Endothelial cell of umbilical vein (primary cell): ENCODE data around the gene SLC7A10. TPM values are rescaled to one million over a fixed set of nuclear protein-coding genes. Genes with fewer than 3 reads are reported as not detected.
"Not testable (repeated sequence)": the region's sequence is repeated elsewhere in the genome, so short reads cannot be mapped to it uniquely, and the experiment has no call there.

Source experiments
- BruUV-seq: library from RNA; stranded (reverse); fragments of 400-500 nt; replicated peaks from 2 replicates; lab custom pipeline; 2021; lab: Mats Ljungman, UMichigan
- CTCF ChIA-PET: fragments of 300-600, 350-600 bp; sonication (Branson Sonifier 250); formaldehyde crosslinking; loops from one replicate; lab custom pipeline; 2021; ENCODE audit warnings: antibody characterized with exemption, inconsistent platforms; lab: Charles Lee
- POLR2A ChIA-PET: fragments of 300-600, 350-600 bp; sonication (Branson Sonifier 250); formaldehyde crosslinking; loops from one replicate; lab custom pipeline; 2021; ENCODE audit warnings: antibody characterized with exemption, inconsistent platforms; lab: Charles Lee
- DNase-seq: peaks from one replicate; pipeline ENCODE4 v3.0.0-alpha.2; 2011; ENCODE audit warnings: low read depth, low spot score
- FAIRE-seq: peaks from 2 replicates; lab custom pipeline; 2011; peaks lifted over from hg19 to GRCh38; lab: Jason Lieb, UNC
- H2AFZ ChIP-seq: 2 replicates; pipeline ENCODE4 v1.6.0; 2012; ENCODE audit warnings: low read depth, low read length, control low read depth, inconsistent platforms
- H3K27ac ChIP-seq: 2 replicates; pipeline ENCODE4 v1.5.1; 2011; ENCODE audit warnings: low read depth, mild to moderate bottlenecking, control low read depth, low read length, moderate library complexity; ENCODE audit not compliant: insufficient read depth
- H3K27me3 ChIP-seq, 2 experiments: 2 replicates each; pipeline versions ENCODE4 v1.6.0 to v1.6.1; 2011; ENCODE audit warnings: low read length in 2 of 2, mixed read lengths in 1 of 2; ENCODE audit not compliant: control insufficient read depth in 2 of 2, insufficient read depth in 2 of 2
- H3K36me3 ChIP-seq, 2 experiments: 2 replicates in 1 of 2; 3 replicates in 1 of 2; pipeline ENCODE4 v1.5.1; 2011; ENCODE audit warnings: low read length in 2 of 2, mild to moderate bottlenecking in 1 of 2, moderate library complexity in 1 of 2; ENCODE audit not compliant: control insufficient read depth in 2 of 2, insufficient read depth in 2 of 2; ENCODE audit errors: extremely low read depth in 1 of 2
- H3K4me1 ChIP-seq: 3 replicates; pipeline ENCODE4 v1.5.1; 2011; ENCODE audit warnings: mild to moderate bottlenecking, low read length; ENCODE audit not compliant: control insufficient read depth, insufficient read depth; ENCODE audit errors: extremely low read depth
- H3K4me2 ChIP-seq: 2 replicates; pipeline ENCODE4 v1.6.1; 2011; ENCODE audit warnings: low read length, control low read depth, mixed read lengths; ENCODE audit not compliant: insufficient read depth
- H3K4me3 ChIP-seq, 3 experiments: fragments of 200-600 bp in 1 of 3; sonication (generic), shearing (Covaris generic) in 1 of 3; replicated peaks in 1 of 3; 2 replicates each; pipeline ENCODE4 v1.5.1; 2011 to 2016; ENCODE audit warnings: control low read depth in 3 of 3, low read length in 3 of 3, mild to moderate bottlenecking in 2 of 3, inconsistent platforms in 1 of 3, low read depth in 1 of 3, moderate library complexity in 1 of 3; ENCODE audit not compliant: insufficient read depth in 1 of 3
- H3K79me2 ChIP-seq: 2 replicates; pipeline ENCODE4 v1.6.0; 2012; ENCODE audit warnings: low read length, inconsistent platforms; ENCODE audit not compliant: control insufficient read depth, insufficient read depth
- H3K9ac ChIP-seq: replicated peaks from 2 replicates; pipeline ENCODE3; 2011; ENCODE audit warnings: low read length, control low read depth; ENCODE audit not compliant: insufficient read depth; ENCODE audit errors: extremely low read depth
- H3K9me1 ChIP-seq: replicated peaks from 3 replicates; pipeline ENCODE4 v1.6.0; 2011; ENCODE audit warnings: mild to moderate bottlenecking, low read length; ENCODE audit not compliant: control insufficient read depth, insufficient read depth; ENCODE audit errors: extremely low read depth
- H3K9me3 ChIP-seq: replicated peaks from 2 replicates; pipeline ENCODE4 v1.5.1; 2012; ENCODE audit warnings: low read length, inconsistent platforms; ENCODE audit not compliant: control insufficient read depth, insufficient read depth
- H4K20me1 ChIP-seq: replicated peaks from 2 replicates; pipeline ENCODE3; 2011; ENCODE audit warnings: mild to moderate bottlenecking, low read length; ENCODE audit not compliant: control insufficient read depth, insufficient read depth; ENCODE audit errors: extremely low read depth
- EZH2 ChIP-seq: IDR thresholded peaks from 2 replicates; pipeline ENCODE4 v1.6.1; 2012; ENCODE audit warnings: borderline replicate concordance, low read depth, mild to moderate bottlenecking, moderate library complexity, low read length, inconsistent platforms; ENCODE audit not compliant: severe bottlenecking
- FOS ChIP-seq: IDR thresholded peaks from 2 replicates; pipeline ENCODE4 v1.6.1; 2011; ENCODE audit warnings: mild to moderate bottlenecking, low read length, moderate library complexity, borderline replicate concordance; ENCODE audit not compliant: insufficient read depth
- GATA2 ChIP-seq: IDR thresholded peaks from 2 replicates; pipeline ENCODE4 v1.7.0; 2011; ENCODE audit warnings: low read depth, mild to moderate bottlenecking, moderate library complexity, mixed read lengths, low read length; ENCODE audit not compliant: insufficient read length, insufficient read depth
- JUN ChIP-seq: IDR thresholded peaks from 2 replicates; pipeline ENCODE4 v1.6.1; 2011; ENCODE audit warnings: borderline replicate concordance, low read depth; ENCODE audit not compliant: insufficient read length, insufficient read depth
- MYC ChIP-seq: IDR thresholded peaks from one replicate; pipeline ENCODE4 v1.6.1; 2011; ENCODE audit warnings: mild to moderate bottlenecking, low read depth, low read length
- POLR2A ChIP-seq: IDR thresholded peaks from 2 replicates; pipeline ENCODE4 v1.6.1; 2012; ENCODE audit warnings: low read depth, mild to moderate bottlenecking, control low read depth, low read length
- POLR2AphosphoS5 ChIP-seq: IDR thresholded peaks from 2 replicates; pipeline ENCODE4 v1.6.1; 2012; ENCODE audit warnings: low read depth, mild to moderate bottlenecking, control low read depth, low read length, moderate library complexity; ENCODE audit not compliant: insufficient read depth
- dilution Hi-C: fragments of 300-500 bp; cut with MboI; formaldehyde crosslinking; loops from one replicate; pipeline ENCODE4 v1.15.0; 2019; ENCODE audit warnings: low sequenced_read_pairs; ENCODE audit not compliant: extremely low pct_ligation_motif_present
- intact Hi-C: fragments of 100-400 bp; cut with micrococcal nuclease; formaldehyde crosslinking; loops from one replicate; pipeline ENCODE4 v1.10.0; 2022
- polyA plus RNA-seq, 4 experiments: library from polyadenylated mRNA; depleted of rRNA in 3 of 4; stranded (reverse) in 3 of 4; unstranded in 1 of 4; fragments of >200 nt; gene quantifications; 2 replicates each; pipeline versions ENCODE4 v1.2.1 to v1.2.3, GENCODE V29; 2011 to 2012; ENCODE audit warnings: missing spikeins in 1 of 4
- total RNA-seq: library from RNA; stranded (reverse); gene quantifications from 2 replicates; pipeline ENCODE4 v1.2.3, GENCODE V29; 2021
- TF ChIP-seq, protein P1 (sequence below): IDR thresholded peaks from 2 replicates; pipeline ENCODE4 v1.6.1; 2011; ENCODE audit not compliant: insufficient read depth, insufficient read length
- TF ChIP-seq, protein P2 (sequence below), 2 donors: IDR thresholded peaks; 1 replicate in 1 of 2; 2 replicates in 1 of 2; pipeline ENCODE4 v1.5.1; 2011; ENCODE audit warnings: low read length in 2 of 2, mild to moderate bottlenecking in 2 of 2, moderate library complexity in 2 of 2, control low read depth in 1 of 2, inconsistent platforms in 1 of 2, low read depth in 1 of 2; ENCODE audit not compliant: insufficient read depth in 1 of 2; ENCODE audit errors: extremely low read depth in 1 of 2

Gene SLC7A10
- total and polyA plus RNA-seq, 2 donors (not counting 3 experiments of a cell fraction or from before 2014, with no cell fraction given), result not detected

DNA sequence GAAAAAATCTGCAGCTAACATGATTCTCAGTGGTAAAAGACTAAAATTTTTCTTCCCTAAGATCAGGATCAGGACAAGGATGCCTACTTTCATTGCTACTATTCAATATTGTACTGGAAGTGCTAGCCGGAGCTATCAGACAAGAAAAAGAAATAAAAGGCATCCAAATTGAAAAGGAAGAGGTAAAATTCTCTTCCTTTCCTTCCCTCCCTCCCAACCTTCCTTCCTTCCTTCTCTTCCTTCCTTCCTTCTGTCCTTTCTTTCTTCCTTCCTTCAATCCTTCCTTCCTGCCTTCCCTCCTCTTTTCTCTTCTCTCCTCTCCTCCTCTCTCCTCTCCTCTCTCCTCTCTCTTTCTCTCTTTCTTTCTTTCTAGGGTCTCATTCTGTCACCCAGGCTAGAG, 58.2 kb downstream of the SLC7A10 start:
- dilution Hi-C loops, result no loop called here
- no peaks in the 10 kb centered on the region for H3K9me3 ChIP-seq
- no peaks in the 10 kb centered on the region for H3K36me3 ChIP-seq
- no peak overlapping the region for H3K27ac ChIP-seq
- H4K20me1 ChIP-seq, result no peaks in the 10 kb centered on the region
- H3K4me3 ChIP-seq, result no peak overlapping the region
- no peak overlapping the region for H3K9ac ChIP-seq
- no peak overlapping the region for H2AFZ ChIP-seq
- BruUV-seq, result no TSS peak
- ChIA-PET CTCF (interaction anchor here (1.0 kb wide), 1 partner anchor 10 kb away, joined by 3 read pairs; no protein-coding TSS in a partner anchor), POLR2A (no interaction called here)
- TF ChIP-seq MYC (no peak), JUN (no peak), GATA2 (no peak), POLR2AphosphoS5 (no peak), EZH2 (no peak), POLR2A (no peak), FOS (no peak)
- TF ChIP-seq, protein P1, sequence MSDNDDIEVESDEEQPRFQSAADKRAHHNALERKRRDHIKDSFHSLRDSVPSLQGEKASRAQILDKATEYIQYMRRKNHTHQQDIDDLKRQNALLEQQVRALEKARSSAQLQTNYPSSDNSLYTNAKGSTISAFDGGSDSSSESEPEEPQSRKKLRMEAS, result no peak
- TF ChIP-seq, protein P2, sequence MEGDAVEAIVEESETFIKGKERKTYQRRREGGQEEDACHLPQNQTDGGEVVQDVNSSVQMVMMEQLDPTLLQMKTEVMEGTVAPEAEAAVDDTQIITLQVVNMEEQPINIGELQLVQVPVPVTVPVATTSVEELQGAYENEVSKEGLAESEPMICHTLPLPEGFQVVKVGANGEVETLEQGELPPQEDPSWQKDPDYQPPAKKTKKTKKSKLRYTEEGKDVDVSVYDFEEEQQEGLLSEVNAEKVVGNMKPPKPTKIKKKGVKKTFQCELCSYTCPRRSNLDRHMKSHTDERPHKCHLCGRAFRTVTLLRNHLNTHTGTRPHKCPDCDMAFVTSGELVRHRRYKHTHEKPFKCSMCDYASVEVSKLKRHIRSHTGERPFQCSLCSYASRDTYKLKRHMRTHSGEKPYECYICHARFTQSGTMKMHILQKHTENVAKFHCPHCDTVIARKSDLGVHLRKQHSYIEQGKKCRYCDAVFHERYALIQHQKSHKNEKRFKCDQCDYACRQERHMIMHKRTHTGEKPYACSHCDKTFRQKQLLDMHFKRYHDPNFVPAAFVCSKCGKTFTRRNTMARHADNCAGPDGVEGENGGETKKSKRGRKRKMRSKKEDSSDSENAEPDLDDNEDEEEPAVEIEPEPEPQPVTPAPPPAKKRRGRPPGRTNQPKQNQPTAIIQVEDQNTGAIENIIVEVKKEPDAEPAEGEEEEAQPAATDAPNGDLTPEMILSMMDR (IDR thresholded peaks at IDR 0.05; ENCODE audit: extremely low read depth in 1 of 2, insufficient read depth in 1 of 2, low read depth in 1 of 2, low read length in 2 of 2), result no peak
- no peak overlapping the region for H3K4me2 ChIP-seq
- no peaks in the 10 kb centered on the region for H3K9me1 ChIP-seq
- no peaks in the 10 kb centered on the region for H3K27me3 ChIP-seq
- no peaks in the 10 kb centered on the region for H3K79me2 ChIP-seq
- DNase-seq (no peak), FAIRE-seq (no peak)
- H3K4me1 ChIP-seq, result no peaks in the 10 kb centered on the region
- intact Hi-C loops, result no loop called here

DNA sequence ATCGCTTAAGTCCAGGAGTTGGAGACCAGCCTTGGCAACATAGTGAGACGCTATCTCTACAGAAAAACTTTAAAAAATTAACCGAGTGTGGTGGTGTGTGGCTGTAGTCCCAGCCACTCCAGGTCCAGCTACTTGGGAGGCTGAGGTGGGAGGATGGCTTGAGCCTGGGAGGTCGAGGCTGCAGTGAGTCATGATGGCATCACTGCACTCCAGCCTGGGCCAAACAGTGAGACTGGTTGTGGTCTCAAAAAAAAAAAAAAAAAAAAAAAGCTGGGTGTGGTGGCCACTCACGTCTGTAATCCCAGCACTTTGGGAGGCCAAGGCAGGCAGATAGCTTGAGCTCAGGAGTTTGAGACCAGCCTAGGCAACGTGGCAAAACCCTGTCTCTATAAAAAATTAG, 59.6 kb downstream of the SLC7A10 start:
- H3K27ac ChIP-seq, H3K27me3 ChIP-seq, H3K9ac ChIP-seq, intact Hi-C loops, dilution Hi-C loops, H3K79me2 ChIP-seq, DNase-seq, H3K36me3 ChIP-seq, CTCF ChIA-PET, BruUV-seq, H3K9me3 ChIP-seq, H3K4me3 ChIP-seq, H3K4me1 ChIP-seq, H3K4me2 ChIP-seq, H3K9me1 ChIP-seq, H2AFZ ChIP-seq, H4K20me1 ChIP-seq, FAIRE-seq: not testable (repeated sequence)
- POLR2A ChIA-PET, result interaction anchor here (0.7 kb wide), 1 partner anchor 32 kb away, joined by 8 read pairs; no protein-coding TSS in a partner anchor
